Measurements from ENCODE around the gene SUPT3H. TPM values are rescaled to one million over a fixed set of nuclear protein-coding genes. Genes with fewer than 3 reads are reported as not detected.

SUPT3H gene
- polyA plus RNA-seq, 3 donors: 2.4 to 3.5 (median 2.5) TPM

DNA sequence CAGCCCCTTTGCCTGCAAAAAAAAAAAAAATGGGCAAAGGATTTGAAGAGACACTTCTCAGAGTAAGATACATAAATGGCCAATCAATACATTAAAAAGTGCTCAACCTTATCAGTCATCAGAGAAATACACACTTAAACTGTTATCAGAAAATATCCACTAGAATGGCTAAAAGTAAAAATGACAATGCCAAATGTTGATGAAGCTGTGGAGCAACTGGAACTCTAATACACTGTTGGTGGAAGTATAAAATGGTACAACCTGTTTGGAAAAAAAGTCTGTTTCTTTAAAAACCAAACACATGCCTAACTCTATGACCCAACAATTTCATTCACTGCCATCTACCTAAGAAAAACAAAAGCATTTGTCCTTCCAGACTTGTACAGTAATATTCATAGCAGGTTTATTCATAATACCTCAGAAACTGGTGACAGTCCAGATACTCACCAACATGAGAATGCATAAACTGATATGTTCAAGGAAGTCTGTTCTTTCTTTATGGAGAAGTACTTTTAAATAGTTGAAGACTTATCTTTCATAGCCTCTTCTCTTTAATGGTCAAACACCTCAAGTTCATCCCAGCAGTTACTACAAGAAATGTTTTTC lies 428.0 kb downstream of the SUPT3H start:
- Histone ChIP-seq H3K79me2 (ENCODE audit: insufficient read depth, low read length) (no peaks in the 10 kb centered on the region), H3K4me1 (ENCODE audit: control insufficient read depth in 1 of 2, insufficient read depth in 2 of 2, low read length in 2 of 2) (no peaks in the 10 kb centered on the region), H3K9ac (ENCODE audit: insufficient read depth, low read length, poor library complexity, severe bottlenecking) (no peak overlapping the region), H3K9me3 (replicated peaks in 1 of 2; ENCODE audit: control insufficient read depth in 1 of 2, insufficient read depth in 1 of 2, low read length in 2 of 2) (peaks cover 5 to 20% of the 10 kb centered on the region in 2 donors), H3K4me2 (replicated peaks; ENCODE audit: extremely low read depth, low read length, poor library complexity, severe bottlenecking) (no peak overlapping the region), H2AFZ (ENCODE audit: insufficient read depth, low read depth, low read length, poor library complexity, severe bottlenecking) (no peak overlapping the region), H3K4me3 (replicated peaks in 1 of 3; ENCODE audit: low read depth in 2 of 3, low read length in 3 of 3) (no peak overlapping the region), H3K27ac (ENCODE audit: low read depth in 1 of 2, low read length in 2 of 2) (no peak overlapping the region), H3K36me3 (replicated peaks in 1 of 2; ENCODE audit: control insufficient read depth in 1 of 2, insufficient read depth in 2 of 2, low read length in 2 of 2) (no peaks in the 10 kb centered on the region), H4K20me1 (ENCODE audit: insufficient read depth, low read length) (no peaks in the 10 kb centered on the region), H3K27me3 (ENCODE audit: control insufficient read depth in 2 of 2, insufficient read depth in 2 of 2, low read length in 2 of 2) (no peaks in the 10 kb centered on the region)
- peaks cover 12 to 34% (median 15%) of the 10 kb centered on the region in 7 donors for H3K9me3 Mint-ChIP-seq
- H3K27ac Mint-ChIP-seq: no peak overlapping the region
- no peaks in the 10 kb centered on the region for H3K4me1 Mint-ChIP-seq
- peaks cover 2 to 5% of the 10 kb centered on the region in 2 donors for H3K36me3 Mint-ChIP-seq
- TF ChIP-seq, protein P1, sequence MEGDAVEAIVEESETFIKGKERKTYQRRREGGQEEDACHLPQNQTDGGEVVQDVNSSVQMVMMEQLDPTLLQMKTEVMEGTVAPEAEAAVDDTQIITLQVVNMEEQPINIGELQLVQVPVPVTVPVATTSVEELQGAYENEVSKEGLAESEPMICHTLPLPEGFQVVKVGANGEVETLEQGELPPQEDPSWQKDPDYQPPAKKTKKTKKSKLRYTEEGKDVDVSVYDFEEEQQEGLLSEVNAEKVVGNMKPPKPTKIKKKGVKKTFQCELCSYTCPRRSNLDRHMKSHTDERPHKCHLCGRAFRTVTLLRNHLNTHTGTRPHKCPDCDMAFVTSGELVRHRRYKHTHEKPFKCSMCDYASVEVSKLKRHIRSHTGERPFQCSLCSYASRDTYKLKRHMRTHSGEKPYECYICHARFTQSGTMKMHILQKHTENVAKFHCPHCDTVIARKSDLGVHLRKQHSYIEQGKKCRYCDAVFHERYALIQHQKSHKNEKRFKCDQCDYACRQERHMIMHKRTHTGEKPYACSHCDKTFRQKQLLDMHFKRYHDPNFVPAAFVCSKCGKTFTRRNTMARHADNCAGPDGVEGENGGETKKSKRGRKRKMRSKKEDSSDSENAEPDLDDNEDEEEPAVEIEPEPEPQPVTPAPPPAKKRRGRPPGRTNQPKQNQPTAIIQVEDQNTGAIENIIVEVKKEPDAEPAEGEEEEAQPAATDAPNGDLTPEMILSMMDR (IDR thresholded peaks at IDR 0.05): no peak
- H3K4me3 Mint-ChIP-seq: no peak overlapping the region
- peaks cover 0 to 2% (median 0%) of the 10 kb centered on the region in 3 donors for H3K27me3 Mint-ChIP-seq (ENCODE audit: low read depth in 3 of 3)
- intact Hi-C loops (cut with micrococcal nuclease): no loop called here
- no peak for DNase-seq

DNA sequence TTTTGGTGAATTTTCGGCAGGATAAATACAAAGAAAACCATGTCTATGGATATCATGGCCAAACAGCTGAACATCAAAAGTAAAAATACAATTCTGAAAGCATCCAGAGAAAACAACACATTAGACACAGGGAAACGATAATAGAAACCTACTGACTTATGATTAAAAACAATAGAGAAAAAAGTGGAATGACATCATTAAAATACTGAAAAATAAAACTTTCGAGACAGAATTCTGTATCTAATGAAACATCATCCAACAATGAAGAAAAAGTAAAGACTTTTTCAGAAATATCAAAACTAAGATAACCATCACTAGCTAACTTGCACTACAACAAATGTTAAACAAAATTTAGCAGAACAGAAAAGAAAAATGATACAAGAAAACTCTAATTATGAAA lies 434.2 kb downstream of the SUPT3H start:
- Histone ChIP-seq H3K9ac (ENCODE audit: insufficient read depth, low read length, poor library complexity, severe bottlenecking) (no peak overlapping the region), H3K27ac (ENCODE audit: low read depth in 1 of 2, low read length in 2 of 2) (no peak overlapping the region), H3K4me1 (ENCODE audit: control insufficient read depth in 1 of 2, insufficient read depth in 2 of 2, low read length in 2 of 2) (no peaks in the 10 kb centered on the region), H2AFZ (ENCODE audit: insufficient read depth, low read depth, low read length, poor library complexity, severe bottlenecking) (no peak overlapping the region), H3K27me3 (ENCODE audit: control insufficient read depth in 2 of 2, insufficient read depth in 2 of 2, low read length in 2 of 2) (no peaks in the 10 kb centered on the region), H3K36me3 (replicated peaks in 1 of 2; ENCODE audit: control insufficient read depth in 1 of 2, insufficient read depth in 2 of 2, low read length in 2 of 2) (no peaks in the 10 kb centered on the region), H3K79me2 (ENCODE audit: insufficient read depth, low read length) (no peaks in the 10 kb centered on the region), H3K4me3 (replicated peaks in 1 of 3; ENCODE audit: low read depth in 2 of 3, low read length in 3 of 3) (no peak overlapping the region), H4K20me1 (ENCODE audit: insufficient read depth, low read length) (no peaks in the 10 kb centered on the region), H3K9me3 (replicated peaks in 1 of 2; ENCODE audit: control insufficient read depth in 1 of 2, insufficient read depth in 1 of 2, low read length in 2 of 2) (peaks cover 2 to 19% of the 10 kb centered on the region in 2 donors), H3K4me2 (replicated peaks; ENCODE audit: extremely low read depth, low read length, poor library complexity, severe bottlenecking) (no peak overlapping the region)
- intact Hi-C loops (cut with micrococcal nuclease): no loop called here
- DNase-seq: no peak
- Mint-ChIP-seq H3K9me3 (peaks cover 0 to 32% (median 20%) of the 10 kb centered on the region in 7 donors), H3K27ac (no peak overlapping the region), H3K4me1 (no peaks in the 10 kb centered on the region), H3K4me3 (no peak overlapping the region), H3K36me3 (peaks cover 1 to 6% of the 10 kb centered on the region in 2 donors), H3K27me3 (ENCODE audit: low read depth in 3 of 3) (peaks cover 0 to 2% (median 0%) of the 10 kb centered on the region in 3 donors)
- TF ChIP-seq, protein P1 (IDR thresholded peaks at IDR 0.05): no peak
- WGBS (ENCODE audit: insufficient coverage): no CpG with 5 or more reads among the region's 3 CpGs
